Naive thymus-derived CD4-positive, alpha-beta T cell (primary cell): ENCODE measurements around the gene EXOC6B. TPM values are rescaled to one million over a fixed set of nuclear protein-coding genes. Genes with fewer than 3 reads are reported as not detected.

Experiments
- ATAC-seq: fragments of 150-1000 bp; cut with Tn5 transposase; 2 replicates; pipeline ENCODE4 v1.10.0; 2021; ENCODE audit warnings: mild to moderate bottlenecking, moderate library complexity
- CTCF ChIA-PET: fragments of 350-600 bp; sonication (Branson Sonifier 250); formaldehyde crosslinking; loops from one replicate; lab custom pipeline; 2021; ENCODE audit warnings: antibody characterized with exemption; lab: Charles Lee
- POLR2A ChIA-PET: fragments of 350-600 bp; sonication (Branson Sonifier 250); formaldehyde crosslinking; loops from one replicate; lab custom pipeline; 2021; ENCODE audit warnings: antibody characterized with exemption, inconsistent platforms; lab: Charles Lee
- DNase-seq, 9 donors: peaks; one replicate each; pipeline versions ENCODE4 v3.0.0 to v3.0.0-alpha.2; 2020 to 2022; ENCODE audit warnings: mixed read lengths in 1 of 9
- H3K27ac ChIP-seq: one replicate; pipeline ENCODE4 v1.7.0; 2013; ENCODE audit warnings: mild to moderate bottlenecking, low read depth, low read length, moderate library complexity
- H3K27me3 ChIP-seq, 2 donors: one replicate each; pipeline ENCODE4 v1.7.0; 2013; ENCODE audit warnings: low read length in 2 of 2, mild to moderate bottlenecking in 2 of 2, moderate library complexity in 2 of 2; ENCODE audit not compliant: control insufficient read depth in 2 of 2, insufficient read depth in 2 of 2
- H3K36me3 ChIP-seq, 3 experiments: 1 replicate in 2 of 3; 2 replicates in 1 of 3; pipeline ENCODE4 v1.7.0; 2013; ENCODE audit warnings: low read length in 3 of 3, mild to moderate bottlenecking in 3 of 3, moderate library complexity in 1 of 3; ENCODE audit not compliant: insufficient read depth in 3 of 3, control insufficient read depth in 2 of 3
- H3K4me1 ChIP-seq, 2 donors: one replicate each; pipeline ENCODE4 v1.7.0; 2013; ENCODE audit warnings: low read length in 2 of 2, mild to moderate bottlenecking in 2 of 2, moderate library complexity in 1 of 2; ENCODE audit not compliant: control insufficient read depth in 2 of 2, insufficient read depth in 2 of 2
- H3K4me3 ChIP-seq: 2 replicates; pipeline ENCODE4 v1.7.0; 2013; ENCODE audit warnings: mild to moderate bottlenecking, low read length
- H3K9me3 ChIP-seq, 3 experiments: 1 replicate in 2 of 3; 2 replicates in 1 of 3; pipeline ENCODE4 v1.7.0; 2013; ENCODE audit warnings: low read length in 3 of 3; ENCODE audit not compliant: control insufficient read depth in 2 of 3
- H3K27ac Mint-ChIP-seq, 9 donors: one replicate each; pipeline ENCODE4 v1.8.0; 2020 to 2022; ENCODE audit warnings: mixed read lengths in 9 of 9, mild to moderate bottlenecking in 8 of 9, moderate library complexity in 5 of 9, inconsistent platforms in 2 of 9
- H3K27me3 Mint-ChIP-seq, 5 donors: one replicate each; pipeline ENCODE4 v1.8.0; 2021 to 2022; ENCODE audit warnings: mixed read lengths in 5 of 5, mild to moderate bottlenecking in 1 of 5
- H3K36me3 Mint-ChIP-seq, 5 donors: one replicate each; pipeline ENCODE4 v1.8.0; 2020 to 2022; ENCODE audit warnings: mixed read lengths in 5 of 5, mild to moderate bottlenecking in 3 of 5, inconsistent platforms in 1 of 5
- H3K4me1 Mint-ChIP-seq, 7 donors: one replicate each; pipeline ENCODE4 v1.8.0; 2020 to 2022; ENCODE audit warnings: mixed read lengths in 7 of 7, mild to moderate bottlenecking in 3 of 7, inconsistent platforms in 1 of 7
- H3K4me3 Mint-ChIP-seq, 10 donors: one replicate each; pipeline ENCODE4 v1.8.0; 2020 to 2022; ENCODE audit warnings: mild to moderate bottlenecking in 10 of 10, mixed read lengths in 10 of 10, moderate library complexity in 6 of 10, inconsistent platforms in 2 of 10
- H3K9me3 Mint-ChIP-seq, 11 donors: one replicate each; pipeline ENCODE4 v1.8.0; 2020 to 2022; ENCODE audit warnings: mixed read lengths in 11 of 11, mild to moderate bottlenecking in 4 of 11, inconsistent platforms in 1 of 11, moderate library complexity in 1 of 11
- intact Hi-C, 2 donors: fragments of 100-400 bp; cut with micrococcal nuclease; formaldehyde crosslinking; loops; one replicate each; pipeline ENCODE4 v1.15.1; 2023
- polyA plus RNA-seq, 2 donors: library from polyadenylated mRNA; unstranded; fragments of 300-500 nt; fragmentation: Illumina TruSeq; gene quantifications; one replicate each; pipeline ENCODE4 v1.2.3, GENCODE V29; 2021
- total RNA-seq, 6 experiments: library from RNA in 5 of 6; stranded (reverse) in 5 of 6; gene quantifications; 1 replicate in 5 of 6; 2 replicates in 1 of 6; pipeline ENCODE4 v1.2.3 and lab custom pipeline; 2021 to 2026

EXOC6B gene
- total and polyA plus RNA-seq, 7 experiments from 2014 or later, result 3.5 to 21.9 (median 15.1) TPM

DNA sequence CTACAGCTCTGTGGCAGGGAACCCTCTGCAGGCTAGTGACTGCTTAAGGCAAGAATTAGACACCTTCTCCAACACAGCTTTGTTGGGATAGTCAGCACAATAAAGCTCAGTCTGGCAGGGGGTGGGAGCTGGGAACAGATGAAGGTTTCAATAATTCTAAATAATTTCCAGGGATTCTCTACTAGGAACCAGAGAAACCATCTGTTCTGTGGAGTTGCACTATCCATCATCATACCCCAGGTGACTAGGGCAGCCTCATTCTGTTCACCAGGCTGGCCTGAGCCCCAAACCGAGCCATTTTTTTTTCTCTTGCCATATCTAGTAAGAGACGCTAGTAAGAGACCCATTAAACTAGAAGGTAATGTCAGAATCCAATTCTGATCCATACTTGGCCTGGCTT, 642.4 kb downstream of the EXOC6B start:
- Histone ChIP-seq H3K27ac (no peak overlapping the region), H3K4me1 (no peaks in the 10 kb centered on the region), H3K27me3 (no peaks in the 10 kb centered on the region), H3K9me3 (peaks cover 0 to 9% (median 0%) of the 10 kb centered on the region in 3 experiments), H3K36me3 (peaks cover 0 to 4% (median 0%) of the 10 kb centered on the region in 3 experiments), H3K4me3 (no peak overlapping the region)
- CTCF ChIA-PET, result no interaction called here
- Mint-ChIP-seq H3K27ac (no peak overlapping the region), H3K36me3 (peaks cover 0 to 44% (median 27%) of the 10 kb centered on the region in 5 donors), H3K4me3 (no peak overlapping the region), H3K4me1 (no peaks in the 10 kb centered on the region), H3K27me3 (no peaks in the 10 kb centered on the region), H3K9me3 (peaks cover 0 to 11% (median 4%) of the 10 kb centered on the region in 11 donors)
- intact Hi-C loops, result no loop called here
- no peak for ATAC-seq
- no peak for DNase-seq
- POLR2A ChIA-PET, result no interaction called here

DNA sequence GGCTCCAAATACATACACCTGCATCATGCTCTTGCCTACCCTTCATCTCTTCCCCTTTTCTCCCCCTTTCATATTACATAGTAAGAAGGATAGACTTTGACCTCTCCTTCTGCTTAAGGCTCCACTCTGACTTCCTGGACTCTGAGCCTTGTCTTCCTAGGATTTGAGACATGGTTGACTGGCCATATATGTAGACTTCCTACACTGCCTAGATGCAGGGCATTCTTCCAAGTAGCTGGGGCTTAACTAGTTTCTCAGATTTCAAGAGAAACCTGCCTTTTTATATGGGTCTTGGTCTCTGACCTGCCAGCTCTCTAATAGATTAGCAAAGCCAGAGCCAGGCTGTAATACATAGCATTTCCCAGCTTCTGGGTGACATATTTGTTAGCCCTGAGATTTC, 642.8 kb downstream of the EXOC6B start:
- peaks cover 0 to 6% (median 0%) of the 10 kb centered on the region in 3 experiments for H3K36me3 ChIP-seq
- no peaks in the 10 kb centered on the region for H3K4me1 Mint-ChIP-seq
- DNase-seq (no peak), ATAC-seq (no peak)
- H3K27ac ChIP-seq, result no peak overlapping the region
- no peak overlapping the region for H3K27ac Mint-ChIP-seq
- peaks cover 0 to 8% (median under 1%) of the 10 kb centered on the region in 11 donors for H3K9me3 Mint-ChIP-seq
- CTCF ChIA-PET, result no interaction called here
- H3K4me1 ChIP-seq, result no peaks in the 10 kb centered on the region
- no peak overlapping the region for H3K4me3 ChIP-seq
- peaks cover 0 to 6% (median 0%) of the 10 kb centered on the region in 3 experiments for H3K9me3 ChIP-seq
- H3K27me3 ChIP-seq, result no peaks in the 10 kb centered on the region
- no peaks in the 10 kb centered on the region for H3K27me3 Mint-ChIP-seq
- intact Hi-C loops, result no loop called here
- peaks cover 0 to 44% (median 28%) of the 10 kb centered on the region in 5 donors for H3K36me3 Mint-ChIP-seq
- H3K4me3 Mint-ChIP-seq, result no peak overlapping the region
- POLR2A ChIA-PET, result no interaction called here

DNA sequence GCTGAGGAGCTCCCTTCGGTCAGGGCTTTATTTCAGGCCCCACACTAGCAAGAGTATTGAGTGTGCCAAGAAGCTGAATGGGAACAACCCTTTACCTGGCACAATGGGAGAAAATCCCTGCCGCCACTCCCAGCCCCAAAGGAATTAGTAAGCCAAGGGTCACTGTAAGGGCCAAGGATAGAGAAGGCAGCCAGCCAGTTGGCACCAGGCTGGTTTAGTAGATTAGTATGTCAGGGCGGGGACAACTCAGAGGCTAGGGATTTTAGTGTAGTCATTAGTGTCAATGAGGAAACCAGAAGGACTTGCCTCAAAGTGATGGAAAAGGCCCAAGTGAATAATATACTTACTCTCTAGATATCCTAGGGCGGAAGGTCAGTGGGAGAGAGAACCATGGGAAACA, 643.3 kb downstream of the EXOC6B start:
- Histone ChIP-seq H3K4me1 (no peaks in the 10 kb centered on the region), H3K36me3 (peaks cover 0 to 11% (median 0%) of the 10 kb centered on the region in 3 experiments), H3K27ac (no peak overlapping the region), H3K27me3 (no peaks in the 10 kb centered on the region), H3K9me3 (peaks cover 0 to 2% (median 0%) of the 10 kb centered on the region in 3 experiments), H3K4me3 (no peak overlapping the region)
- peaks cover 0 to 6% (median 0%) of the 10 kb centered on the region in 11 donors for H3K9me3 Mint-ChIP-seq
- H3K4me1 Mint-ChIP-seq, result no peaks in the 10 kb centered on the region
- intact Hi-C loops, result no loop called here
- ATAC-seq (no peak), DNase-seq (no peak)
- ChIA-PET CTCF (no interaction called here), POLR2A (no interaction called here)
- H3K4me3 Mint-ChIP-seq, result no peak overlapping the region
- H3K27me3 Mint-ChIP-seq, result no peaks in the 10 kb centered on the region
- peaks cover 0 to 47% (median 31%) of the 10 kb centered on the region in 5 donors for H3K36me3 Mint-ChIP-seq
- no peak overlapping the region for H3K27ac Mint-ChIP-seq

DNA sequence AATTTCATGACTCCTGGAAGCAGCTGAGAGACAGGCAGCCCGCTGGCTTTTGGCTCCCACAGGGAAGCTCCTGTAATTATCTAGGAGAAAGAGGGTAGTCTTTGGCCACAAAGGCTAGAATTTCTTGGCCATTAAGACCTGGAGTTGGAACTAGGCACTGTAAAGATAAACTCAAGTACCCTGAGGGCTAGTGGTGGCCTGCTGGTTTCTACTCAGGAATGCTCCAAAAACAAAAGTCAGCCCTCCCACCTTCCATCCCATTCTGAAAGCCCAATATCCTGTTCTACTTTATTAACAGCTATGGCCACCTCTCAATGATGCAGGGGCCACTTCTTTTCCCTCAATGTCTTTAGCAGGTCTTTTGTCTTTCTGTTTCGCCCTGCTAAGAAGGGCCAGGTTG, 644.2 kb downstream of the EXOC6B start:
- ChIA-PET CTCF (no interaction called here), POLR2A (no interaction called here)
- no peaks in the 10 kb centered on the region for H3K27me3 ChIP-seq
- H3K4me3 ChIP-seq, result no peak overlapping the region
- H3K9me3 Mint-ChIP-seq, result peaks cover 0 to 5% (median 0%) of the 10 kb centered on the region in 11 donors
- H3K4me3 Mint-ChIP-seq, result no peak overlapping the region
- no peak overlapping the region for H3K27ac Mint-ChIP-seq
- H3K9me3 ChIP-seq, result no peaks in the 10 kb centered on the region
- no peaks in the 10 kb centered on the region for H3K4me1 Mint-ChIP-seq
- peaks cover 0 to 55% (median 37%) of the 10 kb centered on the region in 5 donors for H3K36me3 Mint-ChIP-seq
- H3K4me1 ChIP-seq, result no peaks in the 10 kb centered on the region
- H3K36me3 ChIP-seq, result peaks cover 0 to 12% (median 0%) of the 10 kb centered on the region in 3 experiments
- no peak for DNase-seq
- no peak overlapping the region for H3K27ac ChIP-seq
- H3K27me3 Mint-ChIP-seq, result no peaks in the 10 kb centered on the region
- ATAC-seq, result no peak
- intact Hi-C loops, result no loop called here

DNA sequence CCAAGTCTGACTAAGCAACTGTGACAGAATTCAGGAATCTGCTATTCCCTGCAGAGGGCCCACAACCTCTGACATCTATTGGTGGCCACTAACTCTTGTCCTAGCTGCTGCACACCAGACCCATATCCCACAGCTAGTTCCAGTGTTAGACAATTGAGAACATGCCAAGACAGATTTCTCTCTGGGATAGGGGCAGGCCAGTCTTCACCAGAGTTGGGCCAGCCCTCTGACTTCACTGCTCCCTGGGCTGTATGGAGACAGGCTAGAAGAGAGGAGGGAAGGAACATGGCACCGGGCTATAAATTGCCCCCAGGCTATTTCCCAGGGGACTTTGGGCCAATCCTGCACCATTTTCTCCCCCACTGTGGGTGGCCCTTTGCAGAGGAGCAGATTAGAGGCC, 645.5 kb downstream of the EXOC6B start:
- Mint-ChIP-seq H3K9me3 (peaks cover 0 to 5% (median 0%) of the 10 kb centered on the region in 11 donors), H3K36me3 (peaks cover 0 to 59% (median 40%) of the 10 kb centered on the region in 5 donors), H3K4me3 (no peak overlapping the region), H3K27ac (no peak overlapping the region), H3K27me3 (no peaks in the 10 kb centered on the region), H3K4me1 (no peaks in the 10 kb centered on the region)
- H3K27ac ChIP-seq, result no peak overlapping the region
- H3K4me3 ChIP-seq, result no peak overlapping the region
- ATAC-seq, result no peak
- ChIA-PET CTCF (no interaction called here), POLR2A (no interaction called here)
- intact Hi-C loops, result no loop called here
- no peaks in the 10 kb centered on the region for H3K4me1 ChIP-seq
- no peak for DNase-seq
- peaks cover 0 to 12% (median 0%) of the 10 kb centered on the region in 3 experiments for H3K36me3 ChIP-seq
- no peaks in the 10 kb centered on the region for H3K9me3 ChIP-seq
- H3K27me3 ChIP-seq, result no peaks in the 10 kb centered on the region

DNA sequence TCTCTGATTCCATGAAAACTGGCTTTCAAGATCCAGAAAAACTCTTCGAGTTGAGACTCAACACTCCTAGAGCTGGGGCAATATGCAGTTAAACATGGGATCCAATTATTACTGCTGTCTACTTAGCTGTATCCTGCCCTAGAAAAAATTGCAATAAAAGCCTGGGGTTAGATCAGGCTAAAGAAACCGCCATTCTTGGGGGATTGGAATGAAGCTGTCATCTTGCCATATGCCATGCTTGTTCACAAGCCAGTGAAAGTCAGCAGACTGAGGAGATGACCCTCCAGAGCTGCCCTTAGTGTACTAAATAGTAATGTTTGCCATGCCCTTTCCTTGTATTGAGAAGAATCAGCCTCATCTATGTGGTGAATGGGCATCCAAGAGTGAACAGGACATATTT, 647.3 kb downstream of the EXOC6B start:
- no peak overlapping the region for H3K4me3 ChIP-seq
- no peaks in the 10 kb centered on the region for H3K9me3 ChIP-seq
- no peak overlapping the region for H3K4me3 Mint-ChIP-seq
- H3K27me3 ChIP-seq, result no peaks in the 10 kb centered on the region
- H3K36me3 Mint-ChIP-seq, result peaks cover 0 to 62% (median 35%) of the 10 kb centered on the region in 5 donors
- no peaks in the 10 kb centered on the region for H3K4me1 ChIP-seq
- CTCF ChIA-PET, result no interaction called here
- H3K9me3 Mint-ChIP-seq, result peaks cover 0 to 1% (median 0%) of the 10 kb centered on the region in 11 donors
- no peak overlapping the region for H3K27ac Mint-ChIP-seq
- no peak for DNase-seq
- H3K27ac ChIP-seq, result no peak overlapping the region
- H3K27me3 Mint-ChIP-seq, result no peaks in the 10 kb centered on the region
- intact Hi-C loops, result no loop called here
- H3K4me1 Mint-ChIP-seq, result peaks cover 0 to 2% (median 0%) of the 10 kb centered on the region in 7 donors
- H3K36me3 ChIP-seq, result peaks cover 0 to 12% (median 0%) of the 10 kb centered on the region in 3 experiments
- POLR2A ChIA-PET, result no interaction called here
- no peak for ATAC-seq

DNA sequence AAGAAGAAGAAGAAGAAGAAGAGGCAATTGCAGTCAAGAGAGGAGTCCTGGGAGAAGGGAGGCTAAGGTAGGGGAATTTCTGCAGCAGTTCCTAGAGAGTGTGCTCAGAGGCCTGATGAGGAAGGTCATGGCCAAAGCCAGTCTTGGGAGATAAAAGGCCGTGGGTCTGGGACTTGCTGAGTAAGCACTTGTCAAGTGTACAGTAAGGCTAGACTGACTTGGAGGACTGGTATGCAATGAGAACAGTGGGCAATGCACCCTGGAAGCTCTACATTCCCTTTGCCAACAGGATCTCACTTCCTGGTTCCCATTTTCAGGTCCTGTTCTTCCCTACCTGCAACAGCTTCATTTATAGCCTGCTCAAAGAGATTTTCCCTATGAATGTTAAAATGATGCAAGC, 649.6 kb downstream of the EXOC6B start:
- H3K4me3 ChIP-seq, result no peak overlapping the region
- H3K4me3 Mint-ChIP-seq, result no peak overlapping the region
- H3K9me3 ChIP-seq, result no peaks in the 10 kb centered on the region
- peaks cover 0 to 3% (median 0%) of the 10 kb centered on the region in 11 donors for H3K9me3 Mint-ChIP-seq
- no peaks in the 10 kb centered on the region for H3K27me3 ChIP-seq
- no peaks in the 10 kb centered on the region for H3K4me1 ChIP-seq
- H3K4me1 Mint-ChIP-seq, result peaks cover 0 to 3% (median 0%) of the 10 kb centered on the region in 7 donors
- ChIA-PET CTCF (no interaction called here), POLR2A (no interaction called here)
- DNase-seq, result no peak
- peaks cover 0 to 56% (median 35%) of the 10 kb centered on the region in 5 donors for H3K36me3 Mint-ChIP-seq
- intact Hi-C loops, result no loop called here
- H3K27me3 Mint-ChIP-seq, result no peaks in the 10 kb centered on the region
- no peak overlapping the region for H3K27ac ChIP-seq
- no peak overlapping the region for H3K27ac Mint-ChIP-seq
- no peak for ATAC-seq
- peaks cover 0 to 8% (median 0%) of the 10 kb centered on the region in 3 experiments for H3K36me3 ChIP-seq
